Muscle of leg (tissue), 11 donors: ENCODE data around the gene SEBOX. TPM values are rescaled to one million over a fixed set of nuclear protein-coding genes. Genes with fewer than 3 reads are reported as not detected.

Source experiments
- DNase-seq: peaks from one replicate; pipeline ENCODE4 v3.0.0; 2013
- H3K27ac ChIP-seq: one replicate; pipeline ENCODE4 v1.5.1; 2013; ENCODE audit warnings: mild to moderate bottlenecking, low read length, control low read depth
- H3K27me3 ChIP-seq: one replicate; pipeline ENCODE4 v1.6.1; 2013; ENCODE audit warnings: low read length; ENCODE audit not compliant: control insufficient read depth, insufficient read depth
- H3K36me3 ChIP-seq: one replicate; pipeline ENCODE4 v1.6.1; 2013; ENCODE audit warnings: low read length; ENCODE audit not compliant: control insufficient read depth, insufficient read depth
- H3K4me1 ChIP-seq: one replicate; pipeline ENCODE4 v1.6.1; 2013; ENCODE audit warnings: low read length; ENCODE audit not compliant: control insufficient read depth, insufficient read depth
- H3K4me3 ChIP-seq: one replicate; pipeline ENCODE4 v1.5.1; 2013; ENCODE audit warnings: low read length, control low read depth
- H3K9me3 ChIP-seq: replicated peaks from 2 replicates; pipeline ENCODE4 v1.6.1; 2013; ENCODE audit warnings: low read depth, low read length; ENCODE audit not compliant: control insufficient read depth
- WGBS: methylation state at CpG from one replicate; pipeline ENCODE4 v1.1.5; 2013; ENCODE audit warnings: missing lambda C conversion rate; ENCODE audit not compliant: insufficient coverage; 5-methylcytosine and 5-hydroxymethylcytosine counted together
- polyA plus RNA-seq, 8 donors: library from polyadenylated mRNA; unstranded; fragments of 120-200 nt; gene quantifications; one replicate each; pipeline versions ENCODE4 v1.2.1 to v1.2.3, GENCODE V29; 2013; ENCODE audit warnings: inconsistent platforms in 1 of 8, low replicate concordance in 1 of 8; ENCODE audit not compliant: insufficient read length in 8 of 8, insufficient read depth in 1 of 8
- total RNA-seq: library from RNA; stranded (reverse); fragments of 120-200 nt; gene quantifications from one replicate; pipeline ENCODE4 v1.2.4, GENCODE V29; 2013

SEBOX gene
- total and polyA plus RNA-seq, 9 donors = not detected

GRCh38 chr17:28313841-28314240 is 51.2 kb downstream of the SEBOX start:
- 90% methylated on average over 1 of the region's 2 CpGs for WGBS
- H3K27ac ChIP-seq = no peak overlapping the region
- H3K4me3 ChIP-seq = no peak overlapping the region
- DNase-seq = no peak
- H3K9me3 ChIP-seq = no peaks in the 10 kb centered on the region
- H3K36me3 ChIP-seq = no peaks in the 10 kb centered on the region
- peaks cover 8% of the 10 kb centered on the region for H3K4me1 ChIP-seq
- H3K27me3 ChIP-seq = peaks cover 12% of the 10 kb centered on the region

Other genes with a start within 250 kb of the SEBOX start
- gene TMEM97, start 46.0 kb downstream of the SEBOX start, total RNA-seq = 16.6 TPM
- 10 to 100 TPM; 18.2 to 30.9 (median 22.3) TPM for gene TMEM97, start 46.0 kb downstream of the SEBOX start, polyA plus RNA-seq
- gene IFT20, start 29.7 kb downstream of the SEBOX start, total RNA-seq = 34.3 TPM
- gene IFT20, start 29.7 kb downstream of the SEBOX start, polyA plus RNA-seq = 10 to 100 TPM; 27.7 to 40.4 (median 35.0) TPM
- gene TNFAIP1, start 29.4 kb downstream of the SEBOX start, total RNA-seq = 21.7 TPM
- gene TNFAIP1, start 29.4 kb downstream of the SEBOX start, polyA plus RNA-seq = 10 to 100 TPM; 27.1 to 37.3 (median 33.7) TPM
- gene POLDIP2, start 7.7 kb downstream of the SEBOX start, total RNA-seq = 53.0 TPM
- gene POLDIP2, start 7.7 kb downstream of the SEBOX start, polyA plus RNA-seq = 10 to 100 TPM; 57.1 to 65.2 (median 60.5) TPM
- 0.58 TPM for gene VTN, start 5.1 kb upstream of the SEBOX start, total RNA-seq
- gene VTN, start 5.1 kb upstream of the SEBOX start, polyA plus RNA-seq = 1 to 10 TPM in 3 of 8 donors, under 1 TPM in 5; 0.21 to 6.5 (median 0.36) TPM
- gene SARM1, start 6.5 kb upstream of the SEBOX start, total RNA-seq = 3.3 TPM
- gene SARM1, start 6.5 kb upstream of the SEBOX start, polyA plus RNA-seq = 1 to 10 TPM; 4.8 to 7.3 (median 5.8) TPM
- gene SLC46A1, start 41.0 kb upstream of the SEBOX start, total RNA-seq = 8.2 TPM
- 1 to 10 TPM; 5.8 to 9.0 (median 8.0) TPM for gene SLC46A1, start 41.0 kb upstream of the SEBOX start, polyA plus RNA-seq
- gene SLC13A2, start 108.4 kb upstream of the SEBOX start, total RNA-seq = not detected
- gene SLC13A2, start 108.4 kb upstream of the SEBOX start, polyA plus RNA-seq = under 1 TPM in 2 of 8 donors, not detected in 6; 0.09 to 0.12 TPM
- gene FOXN1, start 141.1 kb upstream of the SEBOX start, total RNA-seq = not detected
- gene FOXN1, start 141.1 kb upstream of the SEBOX start, polyA plus RNA-seq = 1 to 10 TPM in 1 of 8 donors, under 1 TPM in 2, not detected in 5; 0.04 to 2.1 (median 0.07) TPM
- 17.6 TPM for gene UNC119, start 187.4 kb upstream of the SEBOX start, total RNA-seq
- gene UNC119, start 187.4 kb upstream of the SEBOX start, polyA plus RNA-seq = 10 to 100 TPM; 15.6 to 20.7 (median 17.8) TPM
- 29.4 TPM for gene PIGS, start 206.3 kb upstream of the SEBOX start, total RNA-seq
- 10 to 100 TPM; 36.9 to 57.3 (median 45.9) TPM for gene PIGS, start 206.3 kb upstream of the SEBOX start, polyA plus RNA-seq
- 2.7 TPM for gene ALDOC, start 211.7 kb upstream of the SEBOX start, total RNA-seq
- gene ALDOC, start 211.7 kb upstream of the SEBOX start, polyA plus RNA-seq = 1 to 10 TPM; 1.7 to 4.4 (median 2.5) TPM
- 16.1 TPM for gene SPAG5, start 233.8 kb upstream of the SEBOX start, total RNA-seq
- 10 to 100 TPM; 25.5 to 42.0 (median 31.4) TPM for gene SPAG5, start 233.8 kb upstream of the SEBOX start, polyA plus RNA-seq
- 7.4 TPM for gene RSKR, start 249.0 kb upstream of the SEBOX start, total RNA-seq
- gene RSKR, start 249.0 kb upstream of the SEBOX start, polyA plus RNA-seq = 10 to 100 TPM in 6 of 8 donors, 1 to 10 TPM in 2; 6.6 to 22.8 (median 13.2) TPM